Measurements from ENCODE around the gene KIAA0825.

KIAA0825 gene

GRCh38 chr5:94646758-94647157 lies 28.4 kb upstream of the KIAA0825 start:
- TF ChIP-seq, protein P1, sequence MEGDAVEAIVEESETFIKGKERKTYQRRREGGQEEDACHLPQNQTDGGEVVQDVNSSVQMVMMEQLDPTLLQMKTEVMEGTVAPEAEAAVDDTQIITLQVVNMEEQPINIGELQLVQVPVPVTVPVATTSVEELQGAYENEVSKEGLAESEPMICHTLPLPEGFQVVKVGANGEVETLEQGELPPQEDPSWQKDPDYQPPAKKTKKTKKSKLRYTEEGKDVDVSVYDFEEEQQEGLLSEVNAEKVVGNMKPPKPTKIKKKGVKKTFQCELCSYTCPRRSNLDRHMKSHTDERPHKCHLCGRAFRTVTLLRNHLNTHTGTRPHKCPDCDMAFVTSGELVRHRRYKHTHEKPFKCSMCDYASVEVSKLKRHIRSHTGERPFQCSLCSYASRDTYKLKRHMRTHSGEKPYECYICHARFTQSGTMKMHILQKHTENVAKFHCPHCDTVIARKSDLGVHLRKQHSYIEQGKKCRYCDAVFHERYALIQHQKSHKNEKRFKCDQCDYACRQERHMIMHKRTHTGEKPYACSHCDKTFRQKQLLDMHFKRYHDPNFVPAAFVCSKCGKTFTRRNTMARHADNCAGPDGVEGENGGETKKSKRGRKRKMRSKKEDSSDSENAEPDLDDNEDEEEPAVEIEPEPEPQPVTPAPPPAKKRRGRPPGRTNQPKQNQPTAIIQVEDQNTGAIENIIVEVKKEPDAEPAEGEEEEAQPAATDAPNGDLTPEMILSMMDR (IDR thresholded peaks at IDR 0.05), result no peak

GRCh38 chr5:94645053-94645452 lies 26.6 kb upstream of the KIAA0825 start:
- TF ChIP-seq, protein P1 (IDR thresholded peaks at IDR 0.05), result no peak

DNA sequence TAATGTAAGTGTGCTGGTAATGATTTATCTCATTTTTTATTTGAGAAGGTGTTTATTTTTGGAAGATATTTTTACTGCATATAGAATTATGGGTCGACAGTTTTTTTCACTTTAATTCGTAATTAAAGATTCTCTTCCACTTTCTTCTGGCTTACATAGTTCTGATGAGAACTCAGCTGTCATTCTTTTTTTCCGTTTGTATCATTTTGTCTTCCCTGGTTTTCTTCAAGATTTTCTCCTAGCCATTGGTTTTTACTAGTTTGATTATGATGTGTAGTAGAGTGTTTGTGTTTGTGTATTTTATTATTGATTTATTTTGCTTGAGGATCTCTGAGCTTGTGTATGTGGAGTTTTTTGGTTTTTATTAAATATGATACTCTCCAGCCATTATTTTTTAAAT lies 21.8 kb upstream of the KIAA0825 start:
- TF ChIP-seq, protein P1 (IDR thresholded peaks at IDR 0.05), result no peak

GRCh38 chr5:94632024-94632423 lies 13.6 kb upstream of the KIAA0825 start:
- TF ChIP-seq, protein P1 (IDR thresholded peaks at IDR 0.05), result no peak

GRCh38 chr5:94627191-94627590 lies 8.8 kb upstream of the KIAA0825 start:
- TF ChIP-seq, protein P1 (IDR thresholded peaks at IDR 0.05), result no peak

DNA sequence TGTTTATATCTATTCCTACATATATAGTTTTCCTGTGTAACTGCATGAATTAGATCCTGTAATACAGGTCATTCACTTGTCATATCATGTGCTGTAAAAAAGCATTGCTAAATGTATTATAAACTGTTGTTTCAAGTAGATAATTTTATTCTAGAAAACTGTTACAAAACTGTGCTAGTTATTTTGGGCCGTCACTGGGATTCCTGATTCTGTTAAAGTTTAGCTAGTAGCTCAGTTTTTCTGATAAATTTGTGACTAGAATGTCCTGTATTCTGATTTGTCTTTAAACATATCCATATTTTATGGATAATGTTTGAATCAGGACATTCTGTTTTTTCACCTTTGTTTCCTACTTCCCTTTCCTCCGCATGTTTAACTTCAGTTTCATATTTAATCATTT lies 5.5 kb upstream of the KIAA0825 start:
- TF ChIP-seq, protein P1 (IDR thresholded peaks at IDR 0.05), result no peak

DNA sequence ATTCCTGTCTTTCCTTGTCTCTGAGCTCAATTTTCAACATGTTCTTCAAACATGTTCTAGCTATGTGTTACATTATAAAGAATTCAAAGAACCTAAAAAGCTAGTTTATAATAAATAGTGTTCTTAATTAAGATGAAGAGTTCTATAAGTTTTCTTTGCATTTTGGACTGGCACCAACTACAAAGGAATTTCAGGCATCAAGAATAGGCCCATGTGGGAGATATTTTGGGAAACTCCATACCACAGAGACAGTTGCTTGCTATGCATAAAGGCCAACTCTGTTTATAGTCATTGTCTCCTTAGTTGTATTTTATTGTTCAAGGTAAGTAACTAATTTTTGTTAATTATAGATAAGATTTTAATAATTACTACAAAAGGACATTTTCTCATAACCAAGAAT lies 4.6 kb upstream of the KIAA0825 start:
- TF ChIP-seq, protein P1 (IDR thresholded peaks at IDR 0.05), result no peak

- TF ChIP-seq, protein P1 (IDR thresholded peaks at IDR 0.05), result no peak
Observed at GRCh38 chr5:94621763-94622162, 3.4 kb upstream of the KIAA0825 start.
